Mesothelial cell of epicardium (in vitro differentiated cells): ENCODE results near the gene CARS1. TPM values are rescaled to one million over a fixed set of nuclear protein-coding genes. Genes with fewer than 3 reads are reported as not detected.

Experiments used
- DNase-seq, 2 experiments: peaks; one replicate each; pipeline ENCODE4 v3.0.0; 2021; ENCODE audit warnings: low spot score in 2 of 2; ENCODE audit not compliant: unreplicated experiment in 2 of 2
- H3K27ac Mint-ChIP-seq: 2 replicates; pipeline ENCODE4 v1.8.0; 2021; ENCODE audit warnings: mixed read lengths
- H3K27me3 Mint-ChIP-seq: 2 replicates; pipeline ENCODE4 v1.8.0; 2021; ENCODE audit warnings: low read depth, mixed read lengths
- H3K36me3 Mint-ChIP-seq: 2 replicates; pipeline ENCODE4 v1.8.0; 2021; ENCODE audit warnings: mixed read lengths
- H3K4me1 Mint-ChIP-seq: 2 replicates; pipeline ENCODE4 v1.8.0; 2021; ENCODE audit warnings: mixed read lengths
- H3K4me3 Mint-ChIP-seq: 2 replicates; pipeline ENCODE4 v1.8.0; 2021; ENCODE audit warnings: mild to moderate bottlenecking, moderate library complexity, mixed read lengths
- H3K9me3 Mint-ChIP-seq: 2 replicates; pipeline ENCODE4 v1.8.0; 2021; ENCODE audit warnings: mixed read lengths
- CTCF ChIP-seq: fragments of 200-600 bp; sonication (generic); IDR thresholded peaks from one replicate; pipeline ENCODE4 v1.5.0; 2021; ENCODE audit warnings: antibody characterized with exemption; ENCODE audit not compliant: unreplicated experiment
- total RNA-seq: library from RNA; stranded (reverse); gene quantifications from 3 replicates; pipeline ENCODE4 v1.2.1, GENCODE V29; 2021

Gene CARS1
- total RNA-seq, 1 donor from 2014 or later = 32.7 TPM

DNA sequence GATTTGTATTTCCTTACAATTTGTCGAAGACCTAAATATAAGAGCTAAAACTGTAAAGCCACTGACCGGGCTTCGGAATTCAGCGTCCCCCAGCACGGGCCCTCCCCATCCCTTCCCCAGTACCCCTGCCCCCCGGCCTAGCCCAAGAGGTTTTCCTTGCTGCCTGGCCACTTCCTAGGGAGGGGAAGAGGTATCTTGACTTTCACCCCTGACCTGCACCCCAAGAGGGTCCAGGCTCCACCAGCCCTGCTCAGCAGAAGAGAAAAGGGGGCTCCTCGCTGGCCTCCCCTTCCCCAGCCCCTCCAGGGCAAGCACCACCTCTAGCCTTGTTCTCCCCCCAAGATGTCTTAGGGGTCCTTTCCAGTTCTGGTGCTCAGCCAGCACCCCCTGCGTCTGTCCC, 26.1 kb upstream of the CARS1 start:
- no peak for DNase-seq
- TF ChIP-seq CTCF = no peak
- H3K4me1 Mint-ChIP-seq = no peaks in the 10 kb centered on the region
- H3K4me3 Mint-ChIP-seq = no peak overlapping the region
- no peaks in the 10 kb centered on the region for H3K9me3 Mint-ChIP-seq
- no peaks in the 10 kb centered on the region for H3K36me3 Mint-ChIP-seq
- H3K27ac Mint-ChIP-seq = no peak overlapping the region
- peaks cover 17% of the 10 kb centered on the region for H3K27me3 Mint-ChIP-seq

- H3K36me3 Mint-ChIP-seq = no peaks in the 10 kb centered on the region
- no peaks in the 10 kb centered on the region for H3K9me3 Mint-ChIP-seq
- peaks cover 17% of the 10 kb centered on the region for H3K27me3 Mint-ChIP-seq
- no peak for TF ChIP-seq CTCF
- H3K27ac Mint-ChIP-seq = no peak overlapping the region
- H3K4me1 Mint-ChIP-seq = no peaks in the 10 kb centered on the region
- no peak for DNase-seq
- no peak overlapping the region for H3K4me3 Mint-ChIP-seq
Observed at GRCh38 chr11:3081386-3081751, 24.1 kb upstream of the CARS1 start.

- Mint-ChIP-seq H3K4me1 (no peaks in the 10 kb centered on the region), H3K27me3 (peaks cover 17% of the 10 kb centered on the region), H3K36me3 (no peaks in the 10 kb centered on the region), H3K9me3 (no peaks in the 10 kb centered on the region), H3K4me3 (no peak overlapping the region), H3K27ac (no peak overlapping the region)
- DNase-seq = no peak
- TF ChIP-seq CTCF = no peak
Observed at GRCh38 chr11:3080733-3081385, 23.6 kb upstream of the CARS1 start.

- H3K4me1 Mint-ChIP-seq = no peaks in the 10 kb centered on the region
- H3K27me3 Mint-ChIP-seq = peaks cover 12% of the 10 kb centered on the region
- no peak overlapping the region for H3K27ac Mint-ChIP-seq
- H3K36me3 Mint-ChIP-seq = no peaks in the 10 kb centered on the region
- H3K9me3 Mint-ChIP-seq = no peaks in the 10 kb centered on the region
- no peak overlapping the region for H3K4me3 Mint-ChIP-seq
- no peak for DNase-seq
- TF ChIP-seq CTCF = no peak
Observed at GRCh38 chr11:3080104-3080503, 22.9 kb upstream of the CARS1 start.

- Mint-ChIP-seq H3K27me3 (peaks cover 5% of the 10 kb centered on the region), H3K4me3 (no peak overlapping the region), H3K27ac (no peak overlapping the region), H3K4me1 (no peaks in the 10 kb centered on the region), H3K9me3 (no peaks in the 10 kb centered on the region), H3K36me3 (no peaks in the 10 kb centered on the region)
- TF ChIP-seq CTCF = no peak
- no peak for DNase-seq
Observed at GRCh38 chr11:3077846-3078440, 20.7 kb upstream of the CARS1 start.
